ENCODE data around the gene GAP43.
A peak's percentile ranks its signal among the peaks of the same experiment; 100 is the strongest.

The GAP43 gene

GRCh38 chr3:115662356-115662755 lies 39.0 kb downstream of the GAP43 start:
- no peak for DNase-seq (ENCODE audit: low spot score)

GRCh38 chr3:115663414-115663813 lies 40.1 kb downstream of the GAP43 start:
- DNase-seq (ENCODE audit: low spot score) = no peak

GRCh38 chr3:115666081-115666480 lies 42.8 kb downstream of the GAP43 start:
- DNase-seq (ENCODE audit: low spot score) = no peak

GRCh38 chr3:115666920-115667737 lies 43.8 kb downstream of the GAP43 start:
- DNase-seq (ENCODE audit: low spot score) = no peak

GRCh38 chr3:115667738-115668065 lies 44.4 kb downstream of the GAP43 start:
- DNase-seq (ENCODE audit: low spot score) = no peak

- no peak for DNase-seq (ENCODE audit: low spot score)
These were observed 47.6 kb downstream of the GAP43 start for GRCh38 chr3:115670911-115671310.

- DNase-seq (ENCODE audit: low spot score) = no peak
These were observed 48.6 kb downstream of the GAP43 start for GRCh38 chr3:115671761-115672455.

GRCh38 chr3:115673881-115674280 lies 50.6 kb downstream of the GAP43 start:
- DNase-seq (ENCODE audit: low spot score) = no peak

- DNase-seq (ENCODE audit: low spot score) = no peak
These were observed 53.0 kb downstream of the GAP43 start for GRCh38 chr3:115676336-115676735.

- DNase-seq (ENCODE audit: low spot score) = no peak
These were observed 57.6 kb downstream of the GAP43 start for GRCh38 chr3:115680803-115681345.

GRCh38 chr3:115681736-115682135 lies 58.4 kb downstream of the GAP43 start:
- DNase-seq (ENCODE audit: low spot score) = no peak

GRCh38 chr3:115683305-115683704 lies 60.0 kb downstream of the GAP43 start:
- no peak for DNase-seq (ENCODE audit: low spot score)

GRCh38 chr3:115683773-115684172 lies 60.5 kb downstream of the GAP43 start:
- DNase-seq (ENCODE audit: low spot score) = no peak

- no peak for DNase-seq (ENCODE audit: low spot score)
These were observed 61.8 kb downstream of the GAP43 start for GRCh38 chr3:115685097-115685496.

GRCh38 chr3:115687721-115688120 lies 64.4 kb downstream of the GAP43 start:
- no peak for DNase-seq (ENCODE audit: low spot score)

GRCh38 chr3:115688418-115688817 lies 65.1 kb downstream of the GAP43 start:
- no peak for DNase-seq (ENCODE audit: low spot score)

GRCh38 chr3:115689928-115690327 lies 66.6 kb downstream of the GAP43 start:
- DNase-seq (ENCODE audit: low spot score) = no peak

GRCh38 chr3:115691964-115692363 lies 68.7 kb downstream of the GAP43 start:
- no peak for DNase-seq (ENCODE audit: low spot score)

GRCh38 chr3:115692887-115693524 lies 69.7 kb downstream of the GAP43 start:
- peak; percentile 75 for DNase-seq (ENCODE audit: low spot score)

GRCh38 chr3:115693868-115694267 lies 70.6 kb downstream of the GAP43 start:
- peak; percentile 29 for DNase-seq (ENCODE audit: low spot score)

- no peak for DNase-seq (ENCODE audit: low spot score)
These were observed 71.8 kb downstream of the GAP43 start for GRCh38 chr3:115695090-115695489.

GRCh38 chr3:115697263-115698053 lies 74.1 kb downstream of the GAP43 start:
- no peak for DNase-seq (ENCODE audit: low spot score)
